Stimulated activated naive CD8-positive, alpha-beta T cell treated with anti-CD3 and anti-CD28 coated beads, Interleukin-15, Interleukin-2, amounts not matched to agents 100 U/mL and 50 U/mL, for 24 hours (primary cell): ENCODE results near the gene PROB1.

Experiments
- ATAC-seq: fragments of 150-1000 bp; cut with Tn5 transposase; one replicate; pipeline ENCODE4 v1.10.0; 2021
- DNase-seq: peaks from one replicate; pipeline ENCODE4 v3.0.0; 2021

The PROB1 gene

GRCh38 chr5:139341689-139342422, 53.0 kb downstream of the PROB1 start, which contains the start of gene PAIP2:
Gene PAIP2, plus strand, starts transcription at chr5:139341854. Its CDS starts 21,931 bp downstream, at chr5:139363785.
- peak; percentile 98 for DNase-seq
- peak; percentile 95 for ATAC-seq

- DNase-seq (no peak), ATAC-seq (no peak)
Measured at GRCh38 chr5:139341187-139341688, 53.7 kb downstream of the PROB1 start.
